Panc1 (cell line): Measurements from ENCODE around the gene ABCG8. TPM values are rescaled to one million over a fixed set of nuclear protein-coding genes. Genes with fewer than 3 reads are reported as not detected.
A peak's percentile ranks its signal among the peaks of the same experiment; 100 is the strongest.

Experiments used
- ATAC-seq: fragments of 200-7000 bp; cut with Tn5 transposase; 2 replicates; pipeline ENCODE4 v1.9.1; 2020; ENCODE audit warnings: mild to moderate bottlenecking, moderate library complexity
- BruUV-seq: library from RNA; stranded (reverse); fragments of 400-500 nt; replicated peaks from 2 replicates; lab custom pipeline; 2021; lab: Mats Ljungman, UMichigan
- CTCF ChIA-PET: fragments of 300-600 bp; sonication (Branson Sonifier 250); formaldehyde crosslinking; loops from one replicate; lab custom pipeline; 2022; ENCODE audit warnings: antibody characterized with exemption; lab: Charles Lee
- POLR2A ChIA-PET: fragments of 300-600 bp; sonication (Branson Sonifier 250); formaldehyde crosslinking; loops from one replicate; lab custom pipeline; 2022; ENCODE audit warnings: antibody characterized with exemption; lab: Charles Lee
- DNase-seq: peaks from one replicate; pipeline ENCODE4 v3.0.0-alpha.2; 2010; ENCODE audit warnings: low read depth, low spot score
- H3K27ac ChIP-seq: 2 replicates; pipeline ENCODE4 v1.5.1; 2011; ENCODE audit warnings: mild to moderate bottlenecking, low read length, inconsistent platforms
- H3K27me3 ChIP-seq: fragments of 200-500 bp; sonication (Bioruptor generic); 2 replicates; pipeline ENCODE4 v1.6.0; 2014; ENCODE audit warnings: low read length, inconsistent platforms; ENCODE audit not compliant: control insufficient read depth, insufficient read depth
- H3K36me3 ChIP-seq: fragments of 200-500 bp; sonication (Bioruptor generic); 2 replicates; pipeline ENCODE4 v1.5.1; 2014; ENCODE audit warnings: inconsistent platforms, mild to moderate bottlenecking, low read length, moderate library complexity; ENCODE audit not compliant: control insufficient read depth, insufficient read depth
- H3K4me1 ChIP-seq: 2 replicates; pipeline ENCODE4 v1.5.1; 2011; ENCODE audit warnings: inconsistent platforms, mild to moderate bottlenecking, low read length, moderate library complexity; ENCODE audit not compliant: control insufficient read depth, insufficient read depth
- H3K4me3 ChIP-seq, 2 experiments: 2 replicates each; pipeline ENCODE4 v1.5.1; 2011 to 2012; ENCODE audit warnings: low read depth in 2 of 2, low read length in 2 of 2, mild to moderate bottlenecking in 2 of 2, inconsistent platforms in 1 of 2, moderate library complexity in 1 of 2
- H3K9me3 ChIP-seq: fragments of 200-500 bp; sonication (Bioruptor generic); 2 replicates; pipeline ENCODE4 v1.5.1; 2014; ENCODE audit warnings: low read depth, mild to moderate bottlenecking, inconsistent platforms, low read length, moderate library complexity; ENCODE audit not compliant: control insufficient read depth, insufficient read depth
- POLR2AphosphoS5 ChIP-seq: IDR thresholded peaks from 2 replicates; pipeline ENCODE4 v1.6.1; 2012; ENCODE audit warnings: mild to moderate bottlenecking, low read depth, low read length, moderate library complexity
- SIN3A ChIP-seq: IDR thresholded peaks from 2 replicates; pipeline ENCODE4 v1.6.1; 2012; ENCODE audit warnings: low read depth, mild to moderate bottlenecking, low read length, moderate library complexity, borderline replicate concordance; ENCODE audit not compliant: insufficient read depth
- TCF7L2 ChIP-seq: IDR thresholded peaks from 2 replicates; pipeline ENCODE4 v1.6.1; 2011; ENCODE audit warnings: mild to moderate bottlenecking, low read depth, low read length, inconsistent platforms
- in situ Hi-C: cut with HindIII; loops from 2 replicates; pipeline ENCODE4 v1.10.0; 2016; ENCODE audit warnings: low sequenced_read_pairs, low pct_unique_long_range_greater_than_20kb
- intact Hi-C: fragments of 100-400 bp; cut with micrococcal nuclease; formaldehyde crosslinking; loops from one replicate; pipeline ENCODE4 v1.10.0; 2022; ENCODE audit not compliant: unreplicated experiment
- total RNA-seq: library from RNA; stranded (reverse); gene quantifications from one replicate; pipeline ENCODE4 v1.2.1, GENCODE V29; 2021; ENCODE audit not compliant: unreplicated experiment
- TF ChIP-seq, protein P1 (sequence below): fragments of 450-650 bp; IDR thresholded peaks from 2 replicates; pipeline ENCODE4 v1.5.1; 2017; ENCODE audit warnings: mild to moderate bottlenecking
- TF ChIP-seq, protein P2 (sequence below), 2 experiments: IDR thresholded peaks; 2 replicates each; pipeline ENCODE4 v1.6.1; 2011 to 2012; ENCODE audit warnings: low read depth in 2 of 2, control low read depth in 1 of 2, low read length in 1 of 2, mild to moderate bottlenecking in 1 of 2, moderate library complexity in 1 of 2; ENCODE audit not compliant: insufficient read depth in 1 of 2

ABCG8 gene
- total RNA-seq, 1 experiment from 2014 or later: 0.03 TPM

DNA sequence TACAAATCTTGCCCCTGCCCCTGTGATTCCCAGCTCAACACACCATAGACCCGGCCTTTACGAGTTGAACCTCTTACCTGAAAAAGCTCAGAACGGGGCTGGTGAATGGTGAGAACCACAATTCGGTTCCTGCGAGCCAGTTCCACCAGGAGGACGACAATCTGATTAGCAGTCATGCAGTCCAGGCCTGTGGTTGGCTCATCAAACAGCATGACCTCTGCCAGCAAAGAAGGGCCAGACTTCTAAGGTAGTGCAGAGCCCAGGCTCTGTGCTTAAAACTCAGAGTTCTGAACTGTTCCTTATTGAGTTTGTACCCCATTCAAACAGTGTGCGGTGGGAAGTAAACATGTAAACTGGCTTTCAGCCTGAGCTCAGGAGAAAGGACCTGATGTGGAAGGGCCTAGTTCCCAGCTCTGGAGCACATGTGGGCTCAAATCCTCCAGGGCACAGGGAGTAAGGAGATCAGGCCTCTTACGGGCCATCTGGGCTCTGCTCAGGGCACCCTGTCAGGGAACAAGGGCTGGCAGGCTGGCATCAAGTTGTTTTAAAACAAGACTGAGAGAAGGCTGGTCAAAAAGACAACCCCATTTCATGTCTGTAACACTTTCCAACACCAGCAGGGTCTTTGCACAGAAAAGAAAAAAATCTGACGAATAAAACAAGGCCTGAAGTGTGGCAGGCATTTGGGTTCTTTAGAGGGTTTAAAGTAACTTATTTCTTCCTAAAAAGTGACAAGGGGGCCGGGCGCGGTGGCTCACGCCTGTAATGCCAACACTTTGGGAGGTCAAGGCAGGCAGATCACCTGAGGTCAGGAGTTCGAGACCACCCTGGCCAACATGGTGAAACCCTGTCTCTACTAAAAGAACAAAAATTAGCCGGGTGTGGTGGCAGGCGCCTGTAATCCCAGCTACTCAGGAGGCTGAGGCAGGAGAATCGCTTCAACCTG is 12.2 kb upstream of the ABCG8 start:
- DNase-seq: no peak
- H3K36me3 ChIP-seq: no peaks in the 10 kb centered on the region
- H3K4me3 ChIP-seq: no peak overlapping the region
- H3K27me3 ChIP-seq: peaks cover 9% of the 10 kb centered on the region
- TF ChIP-seq SIN3A: no peak
- TF ChIP-seq, protein P1, sequence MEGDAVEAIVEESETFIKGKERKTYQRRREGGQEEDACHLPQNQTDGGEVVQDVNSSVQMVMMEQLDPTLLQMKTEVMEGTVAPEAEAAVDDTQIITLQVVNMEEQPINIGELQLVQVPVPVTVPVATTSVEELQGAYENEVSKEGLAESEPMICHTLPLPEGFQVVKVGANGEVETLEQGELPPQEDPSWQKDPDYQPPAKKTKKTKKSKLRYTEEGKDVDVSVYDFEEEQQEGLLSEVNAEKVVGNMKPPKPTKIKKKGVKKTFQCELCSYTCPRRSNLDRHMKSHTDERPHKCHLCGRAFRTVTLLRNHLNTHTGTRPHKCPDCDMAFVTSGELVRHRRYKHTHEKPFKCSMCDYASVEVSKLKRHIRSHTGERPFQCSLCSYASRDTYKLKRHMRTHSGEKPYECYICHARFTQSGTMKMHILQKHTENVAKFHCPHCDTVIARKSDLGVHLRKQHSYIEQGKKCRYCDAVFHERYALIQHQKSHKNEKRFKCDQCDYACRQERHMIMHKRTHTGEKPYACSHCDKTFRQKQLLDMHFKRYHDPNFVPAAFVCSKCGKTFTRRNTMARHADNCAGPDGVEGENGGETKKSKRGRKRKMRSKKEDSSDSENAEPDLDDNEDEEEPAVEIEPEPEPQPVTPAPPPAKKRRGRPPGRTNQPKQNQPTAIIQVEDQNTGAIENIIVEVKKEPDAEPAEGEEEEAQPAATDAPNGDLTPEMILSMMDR: no peak
- TF ChIP-seq POLR2AphosphoS5: no peak
- TF ChIP-seq, protein P2, sequence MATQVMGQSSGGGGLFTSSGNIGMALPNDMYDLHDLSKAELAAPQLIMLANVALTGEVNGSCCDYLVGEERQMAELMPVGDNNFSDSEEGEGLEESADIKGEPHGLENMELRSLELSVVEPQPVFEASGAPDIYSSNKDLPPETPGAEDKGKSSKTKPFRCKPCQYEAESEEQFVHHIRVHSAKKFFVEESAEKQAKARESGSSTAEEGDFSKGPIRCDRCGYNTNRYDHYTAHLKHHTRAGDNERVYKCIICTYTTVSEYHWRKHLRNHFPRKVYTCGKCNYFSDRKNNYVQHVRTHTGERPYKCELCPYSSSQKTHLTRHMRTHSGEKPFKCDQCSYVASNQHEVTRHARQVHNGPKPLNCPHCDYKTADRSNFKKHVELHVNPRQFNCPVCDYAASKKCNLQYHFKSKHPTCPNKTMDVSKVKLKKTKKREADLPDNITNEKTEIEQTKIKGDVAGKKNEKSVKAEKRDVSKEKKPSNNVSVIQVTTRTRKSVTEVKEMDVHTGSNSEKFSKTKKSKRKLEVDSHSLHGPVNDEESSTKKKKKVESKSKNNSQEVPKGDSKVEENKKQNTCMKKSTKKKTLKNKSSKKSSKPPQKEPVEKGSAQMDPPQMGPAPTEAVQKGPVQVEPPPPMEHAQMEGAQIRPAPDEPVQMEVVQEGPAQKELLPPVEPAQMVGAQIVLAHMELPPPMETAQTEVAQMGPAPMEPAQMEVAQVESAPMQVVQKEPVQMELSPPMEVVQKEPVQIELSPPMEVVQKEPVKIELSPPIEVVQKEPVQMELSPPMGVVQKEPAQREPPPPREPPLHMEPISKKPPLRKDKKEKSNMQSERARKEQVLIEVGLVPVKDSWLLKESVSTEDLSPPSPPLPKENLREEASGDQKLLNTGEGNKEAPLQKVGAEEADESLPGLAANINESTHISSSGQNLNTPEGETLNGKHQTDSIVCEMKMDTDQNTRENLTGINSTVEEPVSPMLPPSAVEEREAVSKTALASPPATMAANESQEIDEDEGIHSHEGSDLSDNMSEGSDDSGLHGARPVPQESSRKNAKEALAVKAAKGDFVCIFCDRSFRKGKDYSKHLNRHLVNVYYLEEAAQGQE (IDR thresholded peaks at IDR 0.05; ENCODE audit: insufficient read depth in 1 of 2, low read depth in 2 of 2, low read length in 1 of 2): no peak
- TF ChIP-seq TCF7L2: no peak
- H3K9me3 ChIP-seq: no peaks in the 10 kb centered on the region
- no peaks in the 10 kb centered on the region for H3K4me1 ChIP-seq
- ATAC-seq: 0 out of 2 replicates have a peak, but pooled peaks have one; percentile 37
- intact Hi-C loops (no loop called here), in situ Hi-C loops (no loop called here)
- CTCF ChIA-PET: no interaction called here
- POLR2A ChIA-PET: interaction anchor here (0.6 kb wide), 1 partner anchor 53 kb away, joined by 3 read pairs; no protein-coding TSS in a partner anchor
- no TSS peak for BruUV-seq
- no peak overlapping the region for H3K27ac ChIP-seq

DNA sequence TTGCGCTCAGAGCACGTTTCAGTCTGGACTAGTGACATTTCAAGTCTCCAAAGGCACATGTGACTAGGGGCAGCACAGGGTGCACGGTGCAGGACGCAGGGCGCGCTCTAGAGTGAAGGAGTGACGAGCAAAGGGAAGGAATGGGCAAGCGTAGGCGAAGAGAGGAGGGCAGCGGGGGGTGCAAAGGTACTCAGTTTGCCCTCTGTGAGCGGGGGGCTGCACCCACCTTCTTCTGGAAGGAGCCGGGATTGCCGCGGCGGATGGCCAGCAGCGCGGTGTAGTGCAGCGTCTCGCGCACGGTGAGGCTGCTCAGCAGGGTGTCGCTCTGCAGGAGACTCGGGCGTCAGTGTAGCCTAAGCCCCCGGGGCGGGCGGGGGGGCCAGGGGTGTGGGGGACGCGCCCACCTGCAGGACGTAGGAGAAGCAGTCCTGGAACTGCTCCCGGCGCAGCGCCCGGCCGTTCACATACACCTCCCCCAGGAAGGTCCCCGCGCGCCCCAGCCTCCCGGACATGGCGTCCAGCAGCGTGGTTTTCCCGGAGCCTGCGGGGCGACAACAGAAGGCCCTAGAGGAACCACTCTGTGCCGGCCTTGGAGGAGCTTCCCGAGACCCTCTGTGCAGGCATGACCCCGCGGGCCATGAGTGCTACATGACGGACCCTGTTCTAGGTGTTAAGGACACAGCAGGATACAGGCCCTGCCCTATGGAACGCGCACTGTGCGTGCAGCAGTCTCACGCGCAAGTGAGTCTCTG is 7.1 kb upstream of the ABCG8 start:
- Histone ChIP-seq H3K27me3 (peaks cover 6% of the 10 kb centered on the region; the same call in 1 of the 2 replicates), H3K4me1 (no peaks in the 10 kb centered on the region), H3K27ac (no peak overlapping the region), H3K9me3 (no peaks in the 10 kb centered on the region), H3K4me3 (peak overlapping the region; percentile 27 to 45), H3K36me3 (no peaks in the 10 kb centered on the region)
- in situ Hi-C loops: no loop called here
- DNase-seq: no peak
- peak; percentile 77 for ATAC-seq
- ChIA-PET POLR2A (no interaction called here), CTCF (no interaction called here)
- no peak for TF ChIP-seq SIN3A
- TF ChIP-seq, protein P2 (IDR thresholded peaks at IDR 0.05; ENCODE audit: insufficient read depth in 1 of 2, low read depth in 2 of 2, low read length in 1 of 2): no peak
- TF ChIP-seq, protein P1: no peak
- intact Hi-C loops: no loop called here
- no TSS peak for BruUV-seq
